ENCODE data around the gene TNC. TPM values are rescaled to one million over a fixed set of nuclear protein-coding genes. Genes with fewer than 3 reads are reported as not detected.

TNC gene
- total and polyA plus RNA-seq, 2 of the 4 experiments (the other 2 are of a cell fraction), result 192 to 253 TPM

DNA sequence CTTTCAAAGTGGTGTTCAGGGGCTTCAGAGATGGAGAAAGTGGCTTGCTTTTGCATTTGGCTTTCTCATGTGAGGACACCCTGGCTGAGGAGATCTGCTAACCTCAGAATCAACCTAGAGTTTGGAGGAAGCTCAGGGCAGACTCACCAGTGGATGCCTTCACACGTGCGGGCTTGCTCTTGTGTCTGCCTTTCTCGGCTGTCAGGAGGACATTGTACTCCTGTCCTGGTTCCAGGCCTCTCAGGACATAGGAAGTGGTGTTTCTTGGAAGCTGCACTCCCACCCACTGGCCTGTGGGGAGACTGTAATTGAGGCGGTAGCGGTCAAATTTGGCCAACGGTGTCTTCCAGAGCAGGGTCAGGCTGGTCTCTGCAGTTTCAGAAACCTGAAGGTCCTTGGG, 44.5 kb downstream of the TNC start:
- H3K27me3 ChIP-seq (ENCODE audit: control insufficient read depth, insufficient read depth, low read length), result no peaks in the 10 kb centered on the region
- ATAC-seq (ENCODE audit: low read depth) (no peak), DNase-seq (no peak)
- H2BK20ac ChIP-seq (ENCODE audit: low read depth, low read length), result no peak overlapping the region
- ChIA-PET CTCF (no interaction called here), POLR2A (ENCODE audit: unreplicated experiment) (no interaction called here)
- no peak overlapping the region for H3K4ac ChIP-seq (ENCODE audit: low read depth, low read length)
- H3K4me3 ChIP-seq (ENCODE audit: insufficient read depth, low read depth, low read length), result no peak overlapping the region
- H3K79me1 ChIP-seq (ENCODE audit: low read depth in 1 of 2, low read length in 2 of 2), result peaks cover 0 to 4% of the 10 kb centered on the region in 2 experiments; a peak in 3 of 4 replicates
- no peak overlapping the region for H3K4me2 ChIP-seq (ENCODE audit: low read depth, low read length)
- H3K56ac ChIP-seq (ENCODE audit: extremely low read depth, insufficient read depth, low read length), result no peak overlapping the region
- H3K9ac ChIP-seq (ENCODE audit: low read depth, low read length), result no peak overlapping the region
- no peak overlapping the region for H2BK15ac ChIP-seq (ENCODE audit: low read depth, low read length)
- no peak overlapping the region for H3K18ac ChIP-seq (ENCODE audit: low read depth, low read length)
- no TSS peak for BruUV-seq (replicated peaks)
- peaks cover 71% of the 10 kb centered on the region for H3K36me3 ChIP-seq (ENCODE audit: control insufficient read depth, insufficient read depth, low read length)
- H3K14ac ChIP-seq (replicated peaks; ENCODE audit: low read depth, low read length), result no peak overlapping the region
- H3K23ac ChIP-seq (ENCODE audit: low read depth, low read length), result no peak overlapping the region
- dilution Hi-C loops (cut with HindIII; ENCODE audit: low sequenced_read_pairs, unreplicated experiment) (no loop called here), in situ Hi-C loops (cut with MboI; ENCODE audit: low sequenced_read_pairs) (no loop called here), intact Hi-C loops (cut with micrococcal nuclease) (no loop called here)
- no peak overlapping the region for H2AK9ac ChIP-seq (replicated peaks; ENCODE audit: low read depth, low read length, poor library complexity)
- H3K9me3 ChIP-seq (ENCODE audit: control insufficient read depth, insufficient read depth, low read length), result no peaks in the 10 kb centered on the region
- no peaks in the 10 kb centered on the region for H4K20me1 ChIP-seq (ENCODE audit: insufficient read depth, low read length)
- H4K8ac ChIP-seq (ENCODE audit: low read depth in 2 of 2, low read length in 2 of 2), result no peak overlapping the region
- H4K91ac ChIP-seq (ENCODE audit: insufficient read depth, low read depth, low read length), result no peak overlapping the region
- H3K4me1 ChIP-seq (ENCODE audit: control insufficient read depth, insufficient read depth, low read length), result no peaks in the 10 kb centered on the region
- H2BK5ac ChIP-seq (ENCODE audit: low read depth, low read length, poor library complexity, severe bottlenecking), result no peak overlapping the region
- H3K27ac ChIP-seq (ENCODE audit: insufficient read depth, low read length), result no peak overlapping the region
- H2AFZ ChIP-seq (replicated peaks; ENCODE audit: low read length, poor library complexity), result no peak overlapping the region
- H3K9me1 ChIP-seq (ENCODE audit: insufficient read depth, low read length), result peaks cover 4% of the 10 kb centered on the region
- no peak overlapping the region for H2AK5ac ChIP-seq (ENCODE audit: low read depth, low read length)
- TF ChIP-seq ELK1 (IDR thresholded peaks at IDR 0.05; ENCODE audit: borderline replicate concordance, low read depth, low read length) (no peak), POLR2A (IDR thresholded peaks at IDR 0.05; ENCODE audit: low read depth, low read length) (no peak), MAFK (IDR thresholded peaks at IDR 0.05; ENCODE audit: low read depth, low read length) (no peak), MXI1 (IDR thresholded peaks at IDR 0.05; ENCODE audit: borderline replicate concordance, low read depth, low read length) (no peak), SMC3 (IDR thresholded peaks at IDR 0.05; ENCODE audit: low read depth, low read length) (no peak), RCOR1 (IDR thresholded peaks at IDR 0.05; ENCODE audit: insufficient replicate concordance, low read length) (no peak), USF2 (IDR thresholded peaks at IDR 0.05; ENCODE audit: low read depth, low read length) (no peak), MAZ (IDR thresholded peaks at IDR 0.05; ENCODE audit: borderline replicate concordance, low read depth, low read length) (no peak), RAD21 (IDR thresholded peaks at IDR 0.05; ENCODE audit: low read length) (no peak), CHD1 (IDR thresholded peaks at IDR 0.05; ENCODE audit: low read depth, low read length) (no peak)
- TF ChIP-seq, protein P1, sequence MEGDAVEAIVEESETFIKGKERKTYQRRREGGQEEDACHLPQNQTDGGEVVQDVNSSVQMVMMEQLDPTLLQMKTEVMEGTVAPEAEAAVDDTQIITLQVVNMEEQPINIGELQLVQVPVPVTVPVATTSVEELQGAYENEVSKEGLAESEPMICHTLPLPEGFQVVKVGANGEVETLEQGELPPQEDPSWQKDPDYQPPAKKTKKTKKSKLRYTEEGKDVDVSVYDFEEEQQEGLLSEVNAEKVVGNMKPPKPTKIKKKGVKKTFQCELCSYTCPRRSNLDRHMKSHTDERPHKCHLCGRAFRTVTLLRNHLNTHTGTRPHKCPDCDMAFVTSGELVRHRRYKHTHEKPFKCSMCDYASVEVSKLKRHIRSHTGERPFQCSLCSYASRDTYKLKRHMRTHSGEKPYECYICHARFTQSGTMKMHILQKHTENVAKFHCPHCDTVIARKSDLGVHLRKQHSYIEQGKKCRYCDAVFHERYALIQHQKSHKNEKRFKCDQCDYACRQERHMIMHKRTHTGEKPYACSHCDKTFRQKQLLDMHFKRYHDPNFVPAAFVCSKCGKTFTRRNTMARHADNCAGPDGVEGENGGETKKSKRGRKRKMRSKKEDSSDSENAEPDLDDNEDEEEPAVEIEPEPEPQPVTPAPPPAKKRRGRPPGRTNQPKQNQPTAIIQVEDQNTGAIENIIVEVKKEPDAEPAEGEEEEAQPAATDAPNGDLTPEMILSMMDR (conservative IDR thresholded peaks at IDR 0.05; ENCODE audit: low read depth, low read length), result no peak
- H2BK120ac ChIP-seq (ENCODE audit: low read depth, low read length), result no peak overlapping the region
- H4K5ac ChIP-seq (ENCODE audit: low read depth, low read length), result no peak overlapping the region
- 100% methylated on average over 3 of the region's 6 CpGs; no CpG with 5 or more reads in 1 of the 2 experiments for WGBS, 2 experiments (ENCODE audit: extremely low coverage in 2 of 2, insufficient read length in 1 of 2)

Measured in IMR-90 (cell line).